ENCODE results near the gene ATG12.
"Not testable (repeated sequence)": the region's sequence is repeated elsewhere in the genome, so short reads cannot be mapped to it uniquely, and the experiment has no call there.

GRCh38 chr5:115885208-115885607 lies 43.8 kb upstream of the ATG12 start:
- TF ChIP-seq CTCF, POLR2A (IDR thresholded peaks at IDR 0.05): not testable (repeated sequence)
